Panc1 (cell line): ENCODE data around the gene EIF2B2.

Experiments
- POLR2AphosphoS5 ChIP-seq: IDR thresholded peaks from 2 replicates; pipeline ENCODE4 v1.6.1; 2012; ENCODE audit warnings: mild to moderate bottlenecking, low read depth, low read length, moderate library complexity
- TCF7L2 ChIP-seq: IDR thresholded peaks from 2 replicates; pipeline ENCODE4 v1.6.1; 2011; ENCODE audit warnings: mild to moderate bottlenecking, low read depth, low read length, inconsistent platforms
- TF ChIP-seq, protein P1 (sequence below): fragments of 450-650 bp; IDR thresholded peaks from 2 replicates; pipeline ENCODE4 v1.5.1; 2017; ENCODE audit warnings: mild to moderate bottlenecking
- TF ChIP-seq, protein P2 (sequence below), 2 experiments: IDR thresholded peaks; 2 replicates each; pipeline ENCODE4 v1.6.1; 2011 to 2012; ENCODE audit warnings: low read depth in 2 of 2, control low read depth in 1 of 2, low read length in 1 of 2, mild to moderate bottlenecking in 1 of 2, moderate library complexity in 1 of 2; ENCODE audit not compliant: insufficient read depth in 1 of 2

DNA sequence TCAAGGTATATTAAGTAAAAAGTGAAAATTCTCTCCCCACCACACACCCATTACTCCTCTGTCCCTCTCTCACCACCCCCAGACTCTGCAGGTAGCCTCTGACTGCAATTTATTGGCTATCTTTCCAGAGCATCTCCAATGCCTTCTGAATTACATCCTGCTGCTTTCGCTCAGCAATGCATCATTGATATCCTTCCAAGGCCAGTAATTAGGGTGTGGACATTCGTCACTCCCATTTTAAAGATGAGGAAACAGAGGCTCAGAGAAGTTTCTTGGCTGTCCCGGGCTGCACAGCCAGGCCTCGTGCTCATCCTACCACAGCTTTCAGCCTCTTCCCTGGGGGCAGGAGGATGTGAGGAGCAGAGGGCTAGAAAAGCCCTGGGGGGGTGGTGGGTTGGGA is 23.7 kb upstream of the EIF2B2 start:
- TF ChIP-seq, protein P1, sequence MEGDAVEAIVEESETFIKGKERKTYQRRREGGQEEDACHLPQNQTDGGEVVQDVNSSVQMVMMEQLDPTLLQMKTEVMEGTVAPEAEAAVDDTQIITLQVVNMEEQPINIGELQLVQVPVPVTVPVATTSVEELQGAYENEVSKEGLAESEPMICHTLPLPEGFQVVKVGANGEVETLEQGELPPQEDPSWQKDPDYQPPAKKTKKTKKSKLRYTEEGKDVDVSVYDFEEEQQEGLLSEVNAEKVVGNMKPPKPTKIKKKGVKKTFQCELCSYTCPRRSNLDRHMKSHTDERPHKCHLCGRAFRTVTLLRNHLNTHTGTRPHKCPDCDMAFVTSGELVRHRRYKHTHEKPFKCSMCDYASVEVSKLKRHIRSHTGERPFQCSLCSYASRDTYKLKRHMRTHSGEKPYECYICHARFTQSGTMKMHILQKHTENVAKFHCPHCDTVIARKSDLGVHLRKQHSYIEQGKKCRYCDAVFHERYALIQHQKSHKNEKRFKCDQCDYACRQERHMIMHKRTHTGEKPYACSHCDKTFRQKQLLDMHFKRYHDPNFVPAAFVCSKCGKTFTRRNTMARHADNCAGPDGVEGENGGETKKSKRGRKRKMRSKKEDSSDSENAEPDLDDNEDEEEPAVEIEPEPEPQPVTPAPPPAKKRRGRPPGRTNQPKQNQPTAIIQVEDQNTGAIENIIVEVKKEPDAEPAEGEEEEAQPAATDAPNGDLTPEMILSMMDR, result no peak
- no peak for TF ChIP-seq POLR2AphosphoS5
- TF ChIP-seq, protein P2, sequence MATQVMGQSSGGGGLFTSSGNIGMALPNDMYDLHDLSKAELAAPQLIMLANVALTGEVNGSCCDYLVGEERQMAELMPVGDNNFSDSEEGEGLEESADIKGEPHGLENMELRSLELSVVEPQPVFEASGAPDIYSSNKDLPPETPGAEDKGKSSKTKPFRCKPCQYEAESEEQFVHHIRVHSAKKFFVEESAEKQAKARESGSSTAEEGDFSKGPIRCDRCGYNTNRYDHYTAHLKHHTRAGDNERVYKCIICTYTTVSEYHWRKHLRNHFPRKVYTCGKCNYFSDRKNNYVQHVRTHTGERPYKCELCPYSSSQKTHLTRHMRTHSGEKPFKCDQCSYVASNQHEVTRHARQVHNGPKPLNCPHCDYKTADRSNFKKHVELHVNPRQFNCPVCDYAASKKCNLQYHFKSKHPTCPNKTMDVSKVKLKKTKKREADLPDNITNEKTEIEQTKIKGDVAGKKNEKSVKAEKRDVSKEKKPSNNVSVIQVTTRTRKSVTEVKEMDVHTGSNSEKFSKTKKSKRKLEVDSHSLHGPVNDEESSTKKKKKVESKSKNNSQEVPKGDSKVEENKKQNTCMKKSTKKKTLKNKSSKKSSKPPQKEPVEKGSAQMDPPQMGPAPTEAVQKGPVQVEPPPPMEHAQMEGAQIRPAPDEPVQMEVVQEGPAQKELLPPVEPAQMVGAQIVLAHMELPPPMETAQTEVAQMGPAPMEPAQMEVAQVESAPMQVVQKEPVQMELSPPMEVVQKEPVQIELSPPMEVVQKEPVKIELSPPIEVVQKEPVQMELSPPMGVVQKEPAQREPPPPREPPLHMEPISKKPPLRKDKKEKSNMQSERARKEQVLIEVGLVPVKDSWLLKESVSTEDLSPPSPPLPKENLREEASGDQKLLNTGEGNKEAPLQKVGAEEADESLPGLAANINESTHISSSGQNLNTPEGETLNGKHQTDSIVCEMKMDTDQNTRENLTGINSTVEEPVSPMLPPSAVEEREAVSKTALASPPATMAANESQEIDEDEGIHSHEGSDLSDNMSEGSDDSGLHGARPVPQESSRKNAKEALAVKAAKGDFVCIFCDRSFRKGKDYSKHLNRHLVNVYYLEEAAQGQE (IDR thresholded peaks at IDR 0.05; ENCODE audit: insufficient read depth in 1 of 2, low read depth in 2 of 2, low read length in 1 of 2), result no peak
- no peak for TF ChIP-seq TCF7L2
